Right lobe of liver (tissue), 6 donors: ENCODE data around the gene PPP2R5A. TPM values are rescaled to one million over a fixed set of nuclear protein-coding genes. Genes with fewer than 3 reads are reported as not detected.

Experiments
- ATAC-seq, 4 donors: fragments of 200-7000 bp; cut with Tn5 transposase; one replicate each; pipeline ENCODE4 v1.9.1; 2020; ENCODE audit warnings: mild to moderate bottlenecking in 4 of 4, moderate library complexity in 4 of 4
- DNase-seq, 3 donors: peaks; one replicate each; pipeline ENCODE4 v3.0.0-alpha.2; 2020
- H3K27ac ChIP-seq, 3 donors: fragments of 200-600 bp; one replicate each; pipeline ENCODE4 v1.8.0; 2022
- H3K27me3 ChIP-seq, 2 donors: fragments of 200-600 bp; one replicate each; pipeline ENCODE4 v1.8.0; 2022
- H3K36me3 ChIP-seq, 4 donors: fragments of 200-600 bp; sonication (generic) in 1 of 4; one replicate each; pipeline versions ENCODE4 v1.5.1 to v1.8.0; 2017 to 2022; ENCODE audit warnings: control low read depth in 1 of 4
- H3K4me1 ChIP-seq, 4 donors: fragments of 200-600 bp; sonication (generic) in 1 of 4; one replicate each; pipeline versions ENCODE4 v1.5.1 to v1.8.0; 2017 to 2022; ENCODE audit warnings: control low read depth in 1 of 4
- H3K4me3 ChIP-seq, 3 donors: fragments of 200-600 bp; one replicate each; pipeline ENCODE4 v1.8.0; 2022
- H3K9me3 ChIP-seq, 4 donors: fragments of 200-600 bp; sonication (generic) in 1 of 4; one replicate each; pipeline versions ENCODE4 v1.5.1 to v1.8.0; 2017 to 2022; ENCODE audit warnings: control low read depth in 1 of 4
- CTCF ChIP-seq, 4 donors: fragments of 200-600 bp in 3 of 4; fragments of 450-650 bp in 1 of 4; IDR thresholded peaks; one replicate each; pipeline versions ENCODE4 v1.5.1 to v1.8.0; 2016 to 2022; ENCODE audit warnings: antibody characterized with exemption in 4 of 4, mild to moderate bottlenecking in 2 of 4
- POLR2A ChIP-seq: fragments of 450-650 bp; IDR thresholded peaks from one replicate; pipeline ENCODE4 v1.6.1; 2017; ENCODE audit warnings: antibody characterized with exemption, mild to moderate bottlenecking
- WGBS: methylation state at CpG from one replicate; pipeline ENCODE4 v1.1.6; 2018; ENCODE audit warnings: low coverage, low lambda C conversion rate; ENCODE audit not compliant: insufficient coverage; ENCODE audit errors: missing lambda C conversion rate; 5-methylcytosine and 5-hydroxymethylcytosine counted together
- intact Hi-C, 2 donors: fragments of 100-400 bp; cut with DNase I; formaldehyde crosslinking; loops; one replicate each; pipeline versions ENCODE4 v1.11.2 to v1.14.1; 2022
- long read RNA-seq: library from polyadenylated mRNA; unstranded; transcript quantifications from one replicate; pipeline ENCODE4 v2.0.0, GENCODE V29; 2019
- total RNA-seq, 6 experiments: library from RNA; depleted of rRNA in 2 of 6; stranded (reverse); fragments of >200 nt in 2 of 6; fragmentation: NEBNext Ultra II Directional in 3 of 6; extraction: Animal tissue kit (Norgen Biotek cat#: 25700) in 3 of 6; gene quantifications; one replicate each; pipeline versions ENCODE4 v1.1.0 to v1.2.4, GENCODE V29; 2016 to 2023
- donor health status: DM: no; HTN: yes; CAD: no.
- donor health status: DM: no; HTN: no; CAD: no.
- donor health status: DM: no; HTN: no; CAD: no.
- donor health status: DM: no; HTN: yes; CAD: no.
- donor health status: DM: no; HTN: yes; CAD: no.

The PPP2R5A gene
- total RNA-seq = 10 to 100 TPM; 28.5 to 57.2 (median 33.3) TPM
- long read RNA-seq, partial matches to known transcripts = 1 of 1 reads
- long read RNA-seq, other reads (novel, unspliced or antisense) = 0 of 1 reads

GRCh38 chr1:212284744-212285684 lies at the start of gene PPP2R5A:
TSS of gene PPP2R5A (plus strand) at chr1:212285410. CDS start at chr1:212286111, 701 bp downstream.
- TF ChIP-seq POLR2A (peak; percentile 96), CTCF (IDR thresholded peaks at IDR 0.05) (peak; percentile 14 to 24 (median 18))
- Histone ChIP-seq H3K36me3 (no peaks in the 10 kb centered on the region), H3K27ac (peak within 1 kb of the TSS; percentile 98 to 99 (median 99)), H3K9me3 (no peaks in the 10 kb centered on the region), H3K27me3 (no peaks in the 10 kb centered on the region), H3K4me3 (peak within 1 kb of the TSS; percentile 56 to 86 (median 78)), H3K4me1 (peaks cover 0 to 23% (median 12%) of the 10 kb centered on the region in 4 donors)
- DNase-seq (peak; percentile 100), ATAC-seq (peak; percentile 88 to 96 (median 90))
- 1% methylated on average over 40 of the region's 92 CpGs for WGBS
- intact Hi-C loops = no loop called here

GRCh38 chr1:212235857-212236256 lies 49.4 kb upstream of the PPP2R5A start:
- H3K27me3 ChIP-seq = no peaks in the 10 kb centered on the region
- H3K27ac ChIP-seq = peak overlapping the region in 2 of 3 donors; percentile 87
- ATAC-seq (no peak), DNase-seq (no peak)
- no peak overlapping the region for H3K4me3 ChIP-seq
- TF ChIP-seq CTCF (IDR thresholded peaks at IDR 0.05) (no peak), POLR2A (no peak)
- 80% methylated on average over 1 of the region's 5 CpGs for WGBS
- H3K4me1 ChIP-seq = peaks cover 0 to 39% (median 10%) of the 10 kb centered on the region in 4 donors
- H3K36me3 ChIP-seq = no peaks in the 10 kb centered on the region
- intact Hi-C loops = no loop called here
- H3K9me3 ChIP-seq = no peaks in the 10 kb centered on the region

GRCh38 chr1:212236664-212237220 lies 48.5 kb upstream of the PPP2R5A start:
- peak overlapping the region; percentile 87 to 88 (median 87) for H3K27ac ChIP-seq
- no peak for ATAC-seq
- intact Hi-C loops = no loop called here
- 71% methylated on average over 3 of the region's 3 CpGs for WGBS
- DNase-seq = no peak
- TF ChIP-seq CTCF (IDR thresholded peaks at IDR 0.05) = no peak
- TF ChIP-seq POLR2A = no peak
- no peaks in the 10 kb centered on the region for H3K9me3 ChIP-seq
- H3K36me3 ChIP-seq = no peaks in the 10 kb centered on the region
- peaks cover 0 to 48% (median 13%) of the 10 kb centered on the region in 4 donors for H3K4me1 ChIP-seq
- H3K4me3 ChIP-seq = peak overlapping the region in 1 of 3 donors; percentile 15
- H3K27me3 ChIP-seq = no peaks in the 10 kb centered on the region

- H3K4me1 ChIP-seq = peaks cover 0 to 55% (median 17%) of the 10 kb centered on the region in 4 donors
- H3K36me3 ChIP-seq = no peaks in the 10 kb centered on the region
- H3K27me3 ChIP-seq = no peaks in the 10 kb centered on the region
- H3K9me3 ChIP-seq = no peaks in the 10 kb centered on the region
- DNase-seq (peak in 1 of 3 donors; percentile 70), ATAC-seq (peak; percentile 70 to 86 (median 80))
- intact Hi-C loops = no loop called here
- peak overlapping the region; percentile 87 to 88 (median 87) for H3K27ac ChIP-seq
- peak overlapping the region in 1 of 3 donors; percentile 15 for H3K4me3 ChIP-seq
- TF ChIP-seq POLR2A (peak; percentile 55), CTCF (IDR thresholded peaks at IDR 0.05) (no peak)
Measured at GRCh38 chr1:212237651-212238050, 47.6 kb upstream of the PPP2R5A start.
